Gastroesophageal sphincter (tissue), 4 donors: ENCODE data around the gene WDR59. TPM values are rescaled to one million over a fixed set of nuclear protein-coding genes. Genes with fewer than 3 reads are reported as not detected.

Experiments used
- ATAC-seq: fragments of 150-250 bp; one replicate; pipeline ENCODE4 v1.9.1; 2016; ENCODE audit warnings: mild to moderate bottlenecking, moderate library complexity
- H3K27ac ChIP-seq, 4 donors: fragments of 200-600 bp; sonication (generic) in 3 of 4; 1 replicate in 3 of 4; 2 replicates in 1 of 4; pipeline ENCODE4 v1.5.1; 2016 to 2019
- H3K27me3 ChIP-seq: fragments of 200-600 bp; sonication (generic); one replicate; pipeline ENCODE4 v1.5.1; 2019
- H3K36me3 ChIP-seq, 2 donors: fragments of 200-600 bp; sonication (generic); one replicate each; pipeline ENCODE4 v1.5.1; 2019; ENCODE audit warnings: control low read depth in 1 of 2
- H3K4me1 ChIP-seq, 3 donors: fragments of 200-600 bp; sonication (generic); 1 replicate in 2 of 3; 2 replicates in 1 of 3; pipeline ENCODE4 v1.5.1; 2016 to 2019; ENCODE audit warnings: control low read depth in 2 of 3
- H3K4me3 ChIP-seq, 2 donors: fragments of 200-600 bp; sonication (generic); one replicate each; pipeline ENCODE4 v1.5.1; 2019; ENCODE audit warnings: mild to moderate bottlenecking in 1 of 2, moderate library complexity in 1 of 2
- H3K9me3 ChIP-seq, 3 donors: fragments of 200-600 bp; sonication (generic); one replicate each; pipeline ENCODE4 v1.5.1; 2017 to 2019; ENCODE audit warnings: control low read depth in 2 of 3
- EP300 ChIP-seq: sonication (generic); formaldehyde crosslinking; IDR thresholded peaks from one replicate; pipeline ENCODE4 v1.6.1; 2017; ENCODE audit warnings: antibody characterized with exemption, mild to moderate bottlenecking
- POLR2A ChIP-seq, 2 donors: fragments of 450-650 bp; IDR thresholded peaks; one replicate each; pipeline ENCODE4 v1.6.1; 2017; ENCODE audit warnings: antibody characterized with exemption in 2 of 2, mild to moderate bottlenecking in 2 of 2, moderate library complexity in 1 of 2
- POLR2AphosphoS5 ChIP-seq: sonication (generic); formaldehyde crosslinking; IDR thresholded peaks from one replicate; pipeline ENCODE4 v1.6.1; 2017; ENCODE audit warnings: antibody characterized with exemption
- WGBS, 2 donors: methylation state at CpG; one replicate each; pipeline ENCODE4 v1.1.5; 2018; ENCODE audit warnings: low coverage in 1 of 2; 5-methylcytosine and 5-hydroxymethylcytosine counted together
- total RNA-seq, 4 donors: library from RNA; depleted of rRNA; stranded (reverse); fragments of >200 nt; gene quantifications; one replicate each; pipeline ENCODE4 v1.1.0, GENCODE V29; 2016
- TF ChIP-seq, protein P1 (sequence below), 4 experiments: fragments of 200-600 bp in 2 of 4; fragments of 450-650 bp in 2 of 4; sonication (generic) in 1 of 4; IDR thresholded peaks; one replicate each; pipeline ENCODE4 v1.5.1; 2017 to 2019; ENCODE audit warnings: antibody characterized with exemption in 4 of 4, mild to moderate bottlenecking in 2 of 4, moderate library complexity in 2 of 4

WDR59 gene
- total RNA-seq, 4 donors from 2014 or later = 18.4 to 31.3 (median 21.4) TPM

DNA sequence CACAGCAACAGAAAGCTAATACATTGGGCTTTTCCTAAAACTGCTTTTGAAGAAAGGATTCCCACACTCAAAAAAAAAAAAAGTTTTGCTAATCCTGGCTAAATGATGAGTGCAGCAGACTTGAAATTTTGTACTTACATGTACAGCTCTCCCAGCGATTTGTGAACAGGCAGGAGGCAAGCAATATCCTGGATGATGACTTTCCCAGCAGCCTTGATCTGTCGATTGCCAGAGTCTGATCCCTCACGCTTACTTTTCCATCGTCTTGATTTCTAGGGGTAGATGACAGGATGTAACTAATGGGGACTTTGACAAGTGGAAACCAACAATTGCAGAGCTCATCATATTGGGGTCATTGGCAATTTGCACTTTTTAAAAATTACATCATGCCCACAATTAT, 91.4 kb downstream of the WDR59 start:
- 79 to 84% methylated on average over 2 to 4 of the region's 4 CpGs for WGBS, 2 donors
- TF ChIP-seq POLR2A (IDR thresholded peaks at IDR 0.05) (no peak), EP300 (no peak), POLR2AphosphoS5 (no peak)
- TF ChIP-seq, protein P1, sequence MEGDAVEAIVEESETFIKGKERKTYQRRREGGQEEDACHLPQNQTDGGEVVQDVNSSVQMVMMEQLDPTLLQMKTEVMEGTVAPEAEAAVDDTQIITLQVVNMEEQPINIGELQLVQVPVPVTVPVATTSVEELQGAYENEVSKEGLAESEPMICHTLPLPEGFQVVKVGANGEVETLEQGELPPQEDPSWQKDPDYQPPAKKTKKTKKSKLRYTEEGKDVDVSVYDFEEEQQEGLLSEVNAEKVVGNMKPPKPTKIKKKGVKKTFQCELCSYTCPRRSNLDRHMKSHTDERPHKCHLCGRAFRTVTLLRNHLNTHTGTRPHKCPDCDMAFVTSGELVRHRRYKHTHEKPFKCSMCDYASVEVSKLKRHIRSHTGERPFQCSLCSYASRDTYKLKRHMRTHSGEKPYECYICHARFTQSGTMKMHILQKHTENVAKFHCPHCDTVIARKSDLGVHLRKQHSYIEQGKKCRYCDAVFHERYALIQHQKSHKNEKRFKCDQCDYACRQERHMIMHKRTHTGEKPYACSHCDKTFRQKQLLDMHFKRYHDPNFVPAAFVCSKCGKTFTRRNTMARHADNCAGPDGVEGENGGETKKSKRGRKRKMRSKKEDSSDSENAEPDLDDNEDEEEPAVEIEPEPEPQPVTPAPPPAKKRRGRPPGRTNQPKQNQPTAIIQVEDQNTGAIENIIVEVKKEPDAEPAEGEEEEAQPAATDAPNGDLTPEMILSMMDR (IDR thresholded peaks at IDR 0.05) = no peak
- peaks cover 0 to 91% of the 10 kb centered on the region in 2 donors for H3K36me3 ChIP-seq
- no peak overlapping the region for H3K27ac ChIP-seq
- no peaks in the 10 kb centered on the region for H3K27me3 ChIP-seq
- H3K4me3 ChIP-seq = no peak overlapping the region
- ATAC-seq = no peak
- H3K9me3 ChIP-seq = no peaks in the 10 kb centered on the region
- no peaks in the 10 kb centered on the region for H3K4me1 ChIP-seq

DNA sequence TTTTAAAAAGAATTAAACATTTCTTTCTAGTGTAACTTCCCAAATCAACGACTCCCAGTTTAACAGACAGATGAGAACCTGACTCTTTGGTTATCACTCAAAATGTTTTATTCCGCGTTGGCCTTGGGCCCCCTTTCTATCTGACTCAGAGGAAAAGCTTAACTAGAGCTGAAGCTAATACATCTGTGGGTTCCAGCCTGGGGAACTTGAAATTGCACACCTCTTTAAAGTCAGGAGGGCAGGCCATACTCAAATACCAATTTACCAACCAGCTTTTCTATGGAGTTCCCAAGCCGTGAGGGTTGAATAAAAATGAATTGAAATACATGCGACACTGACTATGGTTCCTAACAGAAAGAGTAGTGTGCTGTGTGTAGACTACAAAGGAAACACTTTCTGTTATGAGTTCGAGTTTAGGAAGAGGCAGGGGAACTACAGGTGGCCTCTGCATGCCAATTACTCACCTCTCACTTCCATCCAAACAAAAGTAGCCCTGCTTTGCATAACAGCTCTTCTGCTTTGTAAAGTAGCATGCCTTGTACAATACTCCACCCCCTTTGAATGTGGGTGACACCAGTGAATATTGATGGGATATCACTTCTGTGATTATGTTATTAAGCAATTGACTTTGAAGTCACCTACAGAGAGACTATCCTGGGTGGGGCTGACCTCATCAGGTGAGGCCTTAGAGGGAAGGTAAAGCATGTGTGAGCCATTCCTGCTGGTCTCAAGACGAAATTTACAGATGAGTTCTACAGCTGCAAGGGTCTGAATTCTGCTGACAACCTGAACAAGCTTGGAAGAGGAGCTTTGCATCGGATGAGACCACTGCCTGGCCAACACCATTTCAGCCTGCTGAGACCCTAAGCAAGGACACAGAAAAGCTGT, 92.1 kb downstream of the WDR59 start:
- H3K9me3 ChIP-seq = no peaks in the 10 kb centered on the region
- WGBS, 2 donors = 84 to 85% methylated on average over 7 of the region's 8 CpGs
- TF ChIP-seq POLR2AphosphoS5 (no peak), EP300 (no peak), POLR2A (IDR thresholded peaks at IDR 0.05) (no peak)
- TF ChIP-seq, protein P1 (IDR thresholded peaks at IDR 0.05) = no peak
- no peak for ATAC-seq
- peaks cover 0 to 91% of the 10 kb centered on the region in 2 donors for H3K36me3 ChIP-seq
- H3K27ac ChIP-seq = no peak overlapping the region
- H3K4me1 ChIP-seq = no peaks in the 10 kb centered on the region
- no peaks in the 10 kb centered on the region for H3K27me3 ChIP-seq
- no peak overlapping the region for H3K4me3 ChIP-seq

- no peak for TF ChIP-seq EP300
- no peak for TF ChIP-seq POLR2A (IDR thresholded peaks at IDR 0.05)
- TF ChIP-seq POLR2AphosphoS5 = no peak
- TF ChIP-seq, protein P1 (IDR thresholded peaks at IDR 0.05) = no peak
- WGBS, 2 donors = 85 to 88% methylated on average over 5 to 6 of the region's 6 CpGs
- ATAC-seq = no peak
- no peak overlapping the region for H3K27ac ChIP-seq
- no peaks in the 10 kb centered on the region for H3K4me1 ChIP-seq
- no peak overlapping the region for H3K4me3 ChIP-seq
- no peaks in the 10 kb centered on the region for H3K9me3 ChIP-seq
- no peaks in the 10 kb centered on the region for H3K27me3 ChIP-seq
- H3K36me3 ChIP-seq = peaks cover 0 to 100% of the 10 kb centered on the region in 2 donors
Measured at GRCh38 chr16:74888888-74889287, 96.0 kb downstream of the WDR59 start.

- 96 to 97% methylated on average over 8 to 11 of the region's 13 CpGs for WGBS, 2 donors
- TF ChIP-seq POLR2A (IDR thresholded peaks at IDR 0.05) = no peak
- TF ChIP-seq, protein P1 (IDR thresholded peaks at IDR 0.05) = no peak
- no peak for TF ChIP-seq EP300
- TF ChIP-seq POLR2AphosphoS5 = no peak
- no peaks in the 10 kb centered on the region for H3K9me3 ChIP-seq
- H3K4me1 ChIP-seq = no peaks in the 10 kb centered on the region
- no peak overlapping the region for H3K4me3 ChIP-seq
- H3K36me3 ChIP-seq = peaks cover 0 to 100% of the 10 kb centered on the region in 2 donors
- no peaks in the 10 kb centered on the region for H3K27me3 ChIP-seq
- no peak overlapping the region for H3K27ac ChIP-seq
- no peak for ATAC-seq
Measured at GRCh38 chr16:74888232-74888862, 96.6 kb downstream of the WDR59 start.
